ENCODE data around the gene STIM2. TPM values are rescaled to one million over a fixed set of nuclear protein-coding genes. Genes with fewer than 3 reads are reported as not detected.

Gene STIM2
- total RNA-seq, 4 donors from 2014 or later: 16.9 to 29.5 (median 22.4) TPM

DNA sequence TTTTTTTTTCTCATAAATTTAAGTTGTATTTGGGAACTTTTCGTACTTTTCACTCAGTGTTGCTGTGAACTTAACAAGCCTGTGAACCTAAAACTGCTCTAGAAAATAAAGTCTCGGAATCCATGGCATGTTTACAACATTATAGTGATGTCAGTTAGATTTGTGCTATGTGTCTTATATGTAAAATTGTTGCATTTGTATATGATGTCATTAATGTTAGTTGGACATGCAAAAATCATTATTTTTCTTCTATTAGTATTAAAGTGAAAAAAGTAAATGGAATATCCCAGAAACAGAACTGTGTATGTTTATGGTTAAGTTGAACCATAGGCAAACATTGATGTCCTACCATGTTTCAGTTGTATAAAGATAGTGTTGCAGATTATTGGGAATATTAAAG is 85.2 kb downstream of the STIM2 start:
- DNase-seq (ENCODE audit: low spot score) (no peak), ATAC-seq (ENCODE audit: low FRiP score) (no peak)
- TF ChIP-seq CTCF (IDR thresholded peaks at IDR 0.05): no peak

- no peak for TF ChIP-seq CTCF (IDR thresholded peaks at IDR 0.05)
- DNase-seq (ENCODE audit: low spot score): no peak
- ATAC-seq (ENCODE audit: low FRiP score): no peak
Observed at GRCh38 chr4:26947318-26947717, 86.7 kb downstream of the STIM2 start.

- ATAC-seq (ENCODE audit: low FRiP score) (no peak), DNase-seq (ENCODE audit: low spot score) (no peak)
- no peak for TF ChIP-seq CTCF (IDR thresholded peaks at IDR 0.05)
Observed at GRCh38 chr4:26950446-26950845, 89.8 kb downstream of the STIM2 start.

DNA sequence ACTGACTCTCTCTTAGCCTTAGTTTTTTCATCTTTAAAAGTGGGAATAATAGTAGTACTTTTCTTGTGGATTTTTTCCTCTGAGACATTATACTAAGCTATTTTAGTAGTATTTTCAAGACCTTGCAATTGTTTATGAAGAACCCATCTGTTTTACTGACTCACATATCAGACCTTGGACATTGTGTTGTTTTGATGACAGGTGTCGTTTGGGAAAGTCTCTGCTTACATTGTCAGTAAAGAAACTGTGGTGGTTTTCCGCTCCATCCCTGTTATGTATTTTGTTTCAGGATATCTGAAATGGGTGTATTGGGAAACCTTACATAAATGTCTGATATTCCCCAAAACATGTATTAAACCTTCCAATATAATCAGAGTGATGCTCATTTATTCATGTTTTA is 92.2 kb downstream of the STIM2 start:
- ATAC-seq (ENCODE audit: low FRiP score) (no peak), DNase-seq (ENCODE audit: low spot score) (no peak)
- no peak for TF ChIP-seq CTCF (IDR thresholded peaks at IDR 0.05)

DNA sequence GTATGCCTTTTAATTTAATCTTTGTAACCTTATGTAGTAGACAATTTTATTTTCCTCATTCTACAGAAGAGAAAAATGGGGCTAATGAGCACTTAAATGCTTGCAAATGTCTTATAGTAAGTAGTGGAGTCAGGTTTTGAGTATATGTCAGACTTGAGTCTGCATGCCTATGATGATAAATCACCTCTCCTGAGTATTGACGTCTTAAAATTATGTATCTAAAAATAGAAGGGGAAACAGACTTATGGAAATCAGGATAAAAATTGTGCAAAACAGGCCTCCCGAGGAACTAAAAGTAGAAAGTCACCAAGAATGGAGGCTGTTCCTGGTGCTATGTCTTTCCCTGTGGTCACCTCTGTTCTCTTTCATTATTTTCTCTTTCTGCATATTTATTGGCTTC is 92.7 kb downstream of the STIM2 start:
- TF ChIP-seq CTCF (IDR thresholded peaks at IDR 0.05): no peak
- DNase-seq (ENCODE audit: low spot score): no peak
- ATAC-seq (ENCODE audit: low FRiP score): no peak

GRCh38 chr4:26953770-26954423 is 93.3 kb downstream of the STIM2 start:
- DNase-seq (ENCODE audit: low spot score): no peak
- ATAC-seq (ENCODE audit: low FRiP score): no peak
- no peak for TF ChIP-seq CTCF (IDR thresholded peaks at IDR 0.05)

DNA sequence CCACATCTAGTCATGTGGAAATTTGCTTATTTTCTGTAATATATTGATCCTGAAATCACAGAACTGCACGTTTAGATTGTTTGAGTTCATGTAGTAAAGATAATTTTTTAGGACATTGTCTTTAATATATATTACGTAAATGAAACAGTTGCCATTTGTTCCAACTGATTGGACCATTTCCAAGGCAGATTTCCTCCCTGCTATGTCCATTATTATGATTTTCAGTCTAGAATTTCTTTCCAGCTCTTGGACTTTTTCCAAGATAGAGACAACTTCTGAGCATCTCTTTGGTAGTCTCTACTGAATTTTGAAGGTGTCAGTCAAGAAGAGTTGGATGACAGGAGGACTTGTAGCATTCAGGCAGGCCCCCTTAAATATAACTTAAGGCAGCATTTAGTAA is 94.6 kb downstream of the STIM2 start:
- TF ChIP-seq CTCF (IDR thresholded peaks at IDR 0.05): no peak
- ATAC-seq (ENCODE audit: low FRiP score): no peak
- no peak for DNase-seq (ENCODE audit: low spot score)
